PFSK-1 (cell line): Measurements from ENCODE around the gene PIGBOS1.

Source experiments
- POLR2AphosphoS5 ChIP-seq: IDR thresholded peaks from 2 replicates; pipeline ENCODE4 v1.6.1; 2012; ENCODE audit warnings: low read depth, mild to moderate bottlenecking, control low read depth, low read length, moderate library complexity
- REST ChIP-seq, 2 experiments: IDR thresholded peaks; 2 replicates each; pipeline versions ENCODE4 v1.6.1 to v1.8.0; 2011 to 2012; ENCODE audit warnings: low read depth in 2 of 2, low read length in 2 of 2, control low read depth in 1 of 2, inconsistent platforms in 1 of 2, mild to moderate bottlenecking in 1 of 2, moderate library complexity in 1 of 2; ENCODE audit not compliant: insufficient read depth in 1 of 2
- SIN3A ChIP-seq: IDR thresholded peaks from 2 replicates; pipeline ENCODE4 v1.6.1; 2012; ENCODE audit warnings: mild to moderate bottlenecking, low read length, moderate library complexity, borderline replicate concordance; ENCODE audit not compliant: insufficient read depth
- TAF1 ChIP-seq: IDR thresholded peaks from 2 replicates; pipeline ENCODE4 v1.6.1; 2012; ENCODE audit warnings: low read length, control low read depth, borderline replicate concordance; ENCODE audit not compliant: insufficient read depth

GRCh38 chr15:55276324-55276723, 42.6 kb downstream of the PIGBOS1 start:
- TF ChIP-seq POLR2AphosphoS5 (no peak), REST (IDR thresholded peaks at IDR 0.05; ENCODE audit: insufficient read depth in 1 of 2, low read depth in 2 of 2, low read length in 2 of 2) (no peak), TAF1 (no peak), SIN3A (no peak)
